ENCODE measurements around the gene SLC9A9. TPM values are rescaled to one million over a fixed set of nuclear protein-coding genes. Genes with fewer than 3 reads are reported as not detected.
A peak's percentile ranks its signal among the peaks of the same experiment; 100 is the strongest.

SLC9A9 gene
- total RNA-seq, 4 donors from 2014 or later, result 7.8 to 19.6 (median 13.4) TPM

GRCh38 chr3:143455480-143455879 lies 392.8 kb downstream of the SLC9A9 start:
- intact Hi-C loops (cut with DNase I), result no loop called here
- Histone ChIP-seq H3K27ac (no peak overlapping the region), H3K36me3 (no peaks in the 10 kb centered on the region), H3K27me3 (no peaks in the 10 kb centered on the region), H3K4me3 (replicated peaks in 1 of 3) (no peak overlapping the region), H3K4me1 (no peaks in the 10 kb centered on the region), H3K9me3 (no peaks in the 10 kb centered on the region)
- no peak for DNase-seq
- no peak for TF ChIP-seq POLR2A (IDR thresholded peaks at IDR 0.05)
- no peak for TF ChIP-seq CTCF (IDR thresholded peaks at IDR 0.05)

- no peak overlapping the region for H3K4me3 ChIP-seq (replicated peaks in 1 of 3)
- WGBS, 2 donors, result 86 to 95% methylated on average over 1 of the region's 1 CpG
- no peak for DNase-seq
- TF ChIP-seq CTCF (IDR thresholded peaks at IDR 0.05), result no peak
- no peak for TF ChIP-seq POLR2A (IDR thresholded peaks at IDR 0.05)
- no peaks in the 10 kb centered on the region for H3K36me3 ChIP-seq
- H3K27me3 ChIP-seq, result no peaks in the 10 kb centered on the region
- H3K9me3 ChIP-seq, result no peaks in the 10 kb centered on the region
- H3K4me1 ChIP-seq, result no peaks in the 10 kb centered on the region
- no peak overlapping the region for H3K27ac ChIP-seq
- intact Hi-C loops (cut with DNase I), result no loop called here
Measured at GRCh38 chr3:143450632-143451031, 397.6 kb downstream of the SLC9A9 start.

GRCh38 chr3:143447491-143447890 lies 400.8 kb downstream of the SLC9A9 start:
- no peak for TF ChIP-seq CTCF (IDR thresholded peaks at IDR 0.05)
- TF ChIP-seq POLR2A (IDR thresholded peaks at IDR 0.05), result no peak
- DNase-seq, result no peak
- Histone ChIP-seq H3K27me3 (no peaks in the 10 kb centered on the region), H3K4me1 (peaks cover 0 to 14% of the 10 kb centered on the region in 2 donors), H3K9me3 (no peaks in the 10 kb centered on the region), H3K27ac (no peak overlapping the region), H3K4me3 (replicated peaks in 1 of 3) (no peak overlapping the region), H3K36me3 (no peaks in the 10 kb centered on the region)
- WGBS, 2 donors, result 76 to 87% methylated on average over 5 of the region's 5 CpGs
- intact Hi-C loops (cut with DNase I), result no loop called here

- TF ChIP-seq POLR2A (IDR thresholded peaks at IDR 0.05) (no peak), CTCF (IDR thresholded peaks at IDR 0.05) (no peak)
- Histone ChIP-seq H3K4me1 (peaks cover 0 to 14% of the 10 kb centered on the region in 2 donors), H3K9me3 (no peaks in the 10 kb centered on the region), H3K36me3 (no peaks in the 10 kb centered on the region), H3K27ac (no peak overlapping the region), H3K4me3 (replicated peaks in 1 of 3) (no peak overlapping the region), H3K27me3 (no peaks in the 10 kb centered on the region)
- intact Hi-C loops (cut with DNase I), result no loop called here
- 89 to 92% methylated on average over 2 of the region's 2 CpGs for WGBS, 2 donors
- DNase-seq, result no peak
Measured at GRCh38 chr3:143445118-143445517, 403.1 kb downstream of the SLC9A9 start.

GRCh38 chr3:143443851-143444331 lies 404.4 kb downstream of the SLC9A9 start:
- TF ChIP-seq POLR2A (IDR thresholded peaks at IDR 0.05) (no peak), CTCF (IDR thresholded peaks at IDR 0.05) (no peak)
- Histone ChIP-seq H3K27me3 (no peaks in the 10 kb centered on the region), H3K36me3 (no peaks in the 10 kb centered on the region), H3K27ac (no peak overlapping the region), H3K9me3 (no peaks in the 10 kb centered on the region), H3K4me3 (replicated peaks in 1 of 3) (no peak overlapping the region), H3K4me1 (peaks cover 0 to 14% of the 10 kb centered on the region in 2 donors)
- peak; percentile 20 to 24 for DNase-seq
- intact Hi-C loops (cut with DNase I), result no loop called here
- 50 to 71% methylated on average over 6 of the region's 6 CpGs for WGBS, 2 donors

Measured in thyroid gland (tissue), 4 donors.